Glomerular endothelial cell (primary cell): ENCODE results near the gene KLHL7. TPM values are rescaled to one million over a fixed set of nuclear protein-coding genes. Genes with fewer than 3 reads are reported as not detected.
"Not testable (repeated sequence)": the region's sequence is repeated elsewhere in the genome, so short reads cannot be mapped to it uniquely, and the experiment has no call there.

ENCODE experiments used
- DNase-seq: peaks from one replicate; pipeline ENCODE4 v3.0.0-alpha.2; 2011; ENCODE audit warnings: low read depth, low spot score; ENCODE audit errors: extremely low read depth
- total RNA-seq: library from RNA; depleted of rRNA; stranded (reverse); fragments of >200 nt; gene quantifications from 2 replicates; pipeline ENCODE4 v1.2.3, GENCODE V29; 2015

KLHL7 gene
- total RNA-seq, 1 donor from 2014 or later = 32.0 TPM

- DNase-seq = no peak
Observed at GRCh38 chr7:23211589-23211988, 106.0 kb downstream of the KLHL7 start.

DNA sequence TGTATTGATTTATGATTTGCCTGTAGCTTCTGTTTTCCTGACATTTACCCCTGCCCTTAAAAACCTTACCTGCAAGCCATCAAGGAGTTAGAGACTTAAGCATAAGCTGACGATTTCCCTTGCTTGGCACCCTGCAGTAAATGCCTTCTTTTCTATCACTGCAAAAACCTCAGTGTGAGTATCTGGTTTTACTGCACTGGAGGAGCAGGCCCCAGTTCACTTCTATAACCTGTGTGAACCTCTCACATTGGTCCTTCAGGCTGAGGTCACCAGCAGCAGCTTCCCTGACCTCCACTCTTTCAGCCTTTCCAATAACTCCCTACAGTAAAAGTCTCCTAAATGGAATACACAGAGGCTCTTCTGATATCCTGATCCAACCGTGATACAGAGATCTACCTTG is 106.8 kb downstream of the KLHL7 start:
- DNase-seq = no peak

DNA sequence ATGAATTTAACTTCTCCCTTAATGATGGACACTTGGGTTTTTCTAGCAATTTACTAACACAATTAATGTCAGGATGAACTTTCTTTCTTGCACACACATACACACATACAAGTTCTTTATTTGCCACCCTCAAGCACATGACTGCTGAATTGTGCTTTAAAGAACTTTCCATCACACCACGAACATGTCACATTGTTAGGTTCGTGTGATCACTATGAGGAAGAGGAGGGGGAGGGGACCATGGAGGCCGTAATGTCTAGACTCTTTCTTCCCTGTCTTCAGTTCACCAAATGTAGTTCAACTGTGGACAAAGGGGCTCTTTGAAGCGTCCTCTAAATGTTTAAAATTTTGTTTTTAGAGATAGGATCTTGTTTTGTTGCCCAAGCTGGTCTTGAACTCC is 107.3 kb downstream of the KLHL7 start:
- DNase-seq = no peak

DNA sequence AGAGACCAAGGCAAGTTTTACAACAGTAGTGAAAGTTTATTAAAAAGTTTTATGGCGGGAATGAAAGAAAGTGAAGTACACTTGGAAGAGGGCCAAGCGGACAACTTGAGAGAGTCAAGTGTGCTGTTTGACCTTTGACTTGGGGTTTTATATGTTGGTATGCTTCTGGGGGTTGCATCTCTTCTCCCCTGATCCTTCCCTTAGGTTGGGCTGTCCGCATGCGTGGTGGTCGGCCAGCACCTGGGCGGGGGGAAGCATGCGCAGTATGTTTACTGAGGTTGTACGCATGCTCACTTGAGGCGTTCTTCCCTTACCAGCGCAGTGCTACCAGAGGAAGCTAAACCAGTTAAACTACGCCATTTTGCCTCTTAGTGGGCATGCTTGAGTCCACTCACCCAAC is 108.2 kb downstream of the KLHL7 start:
- no peak for DNase-seq

- no peak for DNase-seq
Observed at GRCh38 chr7:23214423-23214822, 108.8 kb downstream of the KLHL7 start.

- DNase-seq = no peak
Observed at GRCh38 chr7:23214938-23215337, 109.4 kb downstream of the KLHL7 start.

GRCh38 chr7:23216021-23216420 is 110.4 kb downstream of the KLHL7 start:
- no peak for DNase-seq

DNA sequence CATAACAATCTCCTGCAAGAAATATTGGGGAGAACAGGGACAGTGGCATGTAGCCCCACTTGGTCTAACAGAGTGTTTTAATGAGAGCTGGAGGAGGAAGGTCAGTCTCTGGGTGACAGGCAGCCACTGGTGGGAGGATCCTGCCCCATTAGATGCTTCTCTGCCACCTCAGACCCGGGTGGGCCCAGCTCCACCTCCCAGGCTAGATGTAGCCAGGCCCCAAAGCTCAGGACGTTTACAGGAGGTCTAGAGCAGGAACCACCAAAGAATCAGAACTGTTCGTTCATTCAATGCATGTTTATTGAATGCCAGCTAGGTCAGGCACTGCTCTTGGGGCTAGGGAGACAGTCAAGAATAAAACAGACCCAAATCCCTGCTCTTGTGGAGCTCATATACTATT is 112.6 kb downstream of the KLHL7 start:
- no peak for DNase-seq

DNA sequence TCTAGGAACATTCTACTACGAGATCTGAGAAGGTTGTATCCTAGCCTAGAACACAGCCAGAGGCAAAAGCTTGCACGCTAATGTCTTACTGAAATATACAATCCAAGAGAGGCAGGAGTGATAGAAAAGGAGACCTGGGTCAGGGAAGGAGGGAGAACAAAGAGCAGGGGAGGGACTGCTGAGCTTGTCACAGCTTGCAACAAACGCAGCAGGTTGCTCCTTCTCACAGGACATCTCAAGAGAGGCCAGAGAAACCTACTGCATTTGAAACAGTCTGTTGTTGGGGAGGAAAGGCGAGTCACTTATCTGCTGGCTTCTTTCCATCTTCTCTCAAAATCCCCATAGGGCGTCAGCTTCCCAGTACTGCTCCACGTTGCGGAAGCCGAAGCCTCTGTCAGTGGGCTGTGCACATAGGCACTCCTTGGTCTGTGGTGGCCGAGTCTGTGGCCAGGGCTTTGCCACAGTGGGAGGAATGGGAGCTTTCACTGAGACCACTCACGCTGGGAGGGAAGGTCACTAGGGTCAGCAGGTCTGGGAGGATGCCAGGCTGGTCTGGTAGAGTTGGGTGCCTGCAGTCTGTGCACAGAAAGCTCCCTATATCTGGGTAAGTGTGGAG is 115.2 kb downstream of the KLHL7 start:
- no peak for DNase-seq

GRCh38 chr7:23222439-23223030 is 117.0 kb downstream of the KLHL7 start:
- no peak for DNase-seq

- not testable (repeated sequence) for DNase-seq
Observed at GRCh38 chr7:23224364-23224763, 118.8 kb downstream of the KLHL7 start.

- no peak for DNase-seq
Observed at GRCh38 chr7:23226844-23227450, 121.4 kb downstream of the KLHL7 start.

Other genes starting within 250 kb of the KLHL7 start
- 64.2 and 68.2 TPM in 2 replicates for gene HYCC1, start 91.7 kb upstream of the KLHL7 start, total RNA-seq
- 25.9 and 34.4 TPM in 2 replicates for gene NUP42, start 76.3 kb downstream of the KLHL7 start, total RNA-seq
- 1.6 and 3.3 TPM in 2 replicates for gene GPNMB, start 141.0 kb downstream of the KLHL7 start, total RNA-seq
- 50.1 and 54.7 TPM in 2 replicates for gene MALSU1, start 193.6 kb downstream of the KLHL7 start, total RNA-seq